Breast epithelium (tissue), 3 donors: ENCODE measurements around the gene KRT4.

ENCODE experiments used
- CTCF ChIP-seq, 3 donors: fragments of 450-650 bp; IDR thresholded peaks; one replicate each; pipeline ENCODE4 v1.5.1; 2016 to 2017; ENCODE audit warnings: antibody characterized with exemption in 3 of 3, mild to moderate bottlenecking in 3 of 3, moderate library complexity in 3 of 3
- POLR2A ChIP-seq: fragments of 450-650 bp; IDR thresholded peaks from one replicate; pipeline ENCODE4 v1.6.1; 2016; ENCODE audit warnings: antibody characterized with exemption, mild to moderate bottlenecking, moderate library complexity
- POLR2AphosphoS5 ChIP-seq, 3 donors: sonication (generic); formaldehyde crosslinking; IDR thresholded peaks; one replicate each; pipeline ENCODE4 v1.6.1; 2017; ENCODE audit warnings: antibody characterized with exemption in 3 of 3

- TF ChIP-seq CTCF (IDR thresholded peaks at IDR 0.05) (no peak), POLR2AphosphoS5 (IDR thresholded peaks at IDR 0.05) (no peak), POLR2A (no peak)
Measured at GRCh38 chr12:52771088-52771487, 42.8 kb downstream of the KRT4 start.
